Prostate gland (tissue), 2 donors: ENCODE measurements around the gene CACNG5.

Experiments
- POLR2A ChIP-seq: fragments of 450-650 bp; IDR thresholded peaks from one replicate; pipeline ENCODE4 v1.6.1; 2016; ENCODE audit warnings: antibody characterized with exemption, mild to moderate bottlenecking
- TF ChIP-seq, protein P1 (sequence below), 4 experiments: fragments of 200-600 bp in 2 of 4; fragments of 450-650 bp in 2 of 4; sonication (generic) in 2 of 4; IDR thresholded peaks; 1 replicate in 3 of 4; 2 replicates in 1 of 4; pipeline ENCODE4 v1.5.1; 2016 to 2019; ENCODE audit warnings: antibody characterized with exemption in 4 of 4, mild to moderate bottlenecking in 2 of 4, moderate library complexity in 2 of 4

DNA sequence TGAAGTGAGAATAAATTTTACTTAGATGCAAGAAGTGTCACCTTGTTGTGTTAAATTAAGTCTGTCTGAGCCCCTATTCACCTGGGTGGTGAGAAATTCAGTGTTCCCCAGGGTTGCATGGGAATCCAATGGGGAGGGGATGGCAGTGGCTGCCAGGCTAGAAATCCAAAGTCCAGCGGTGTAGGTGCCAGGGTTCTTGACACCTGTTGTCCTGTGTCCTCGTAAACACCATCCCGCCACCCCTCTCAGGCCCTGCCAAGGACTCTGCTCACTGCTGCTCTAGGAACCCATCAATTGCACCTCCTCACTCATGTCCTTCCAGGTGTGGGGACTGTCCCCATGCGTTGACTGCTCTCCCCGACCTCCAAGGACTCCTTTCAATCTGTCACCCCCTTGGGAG lies 58.9 kb downstream of the CACNG5 start:
- TF ChIP-seq, protein P1, sequence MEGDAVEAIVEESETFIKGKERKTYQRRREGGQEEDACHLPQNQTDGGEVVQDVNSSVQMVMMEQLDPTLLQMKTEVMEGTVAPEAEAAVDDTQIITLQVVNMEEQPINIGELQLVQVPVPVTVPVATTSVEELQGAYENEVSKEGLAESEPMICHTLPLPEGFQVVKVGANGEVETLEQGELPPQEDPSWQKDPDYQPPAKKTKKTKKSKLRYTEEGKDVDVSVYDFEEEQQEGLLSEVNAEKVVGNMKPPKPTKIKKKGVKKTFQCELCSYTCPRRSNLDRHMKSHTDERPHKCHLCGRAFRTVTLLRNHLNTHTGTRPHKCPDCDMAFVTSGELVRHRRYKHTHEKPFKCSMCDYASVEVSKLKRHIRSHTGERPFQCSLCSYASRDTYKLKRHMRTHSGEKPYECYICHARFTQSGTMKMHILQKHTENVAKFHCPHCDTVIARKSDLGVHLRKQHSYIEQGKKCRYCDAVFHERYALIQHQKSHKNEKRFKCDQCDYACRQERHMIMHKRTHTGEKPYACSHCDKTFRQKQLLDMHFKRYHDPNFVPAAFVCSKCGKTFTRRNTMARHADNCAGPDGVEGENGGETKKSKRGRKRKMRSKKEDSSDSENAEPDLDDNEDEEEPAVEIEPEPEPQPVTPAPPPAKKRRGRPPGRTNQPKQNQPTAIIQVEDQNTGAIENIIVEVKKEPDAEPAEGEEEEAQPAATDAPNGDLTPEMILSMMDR (IDR thresholded peaks at IDR 0.05), result no peak
- no peak for TF ChIP-seq POLR2A
